Ishikawa (cell line): Measurements from ENCODE around the gene MYO5C.

ENCODE experiments used
- CEBPB ChIP-seq: IDR thresholded peaks from 2 replicates; pipeline ENCODE4 v1.6.1; 2012
- CREB1 ChIP-seq: IDR thresholded peaks from 2 replicates; pipeline ENCODE4 v1.6.1; 2012; ENCODE audit warnings: low read depth
- EGR1 ChIP-seq: IDR thresholded peaks from 2 replicates; pipeline ENCODE4 v1.6.1; 2012
- EP300 ChIP-seq: IDR thresholded peaks from 2 replicates; pipeline ENCODE4 v1.6.1; 2012; ENCODE audit warnings: borderline replicate concordance
- FOXM1 ChIP-seq: IDR thresholded peaks from 2 replicates; pipeline ENCODE4 v1.6.1; 2012; ENCODE audit warnings: low read depth, borderline replicate concordance
- MAX ChIP-seq: IDR thresholded peaks from 2 replicates; pipeline ENCODE4 v1.6.1; 2012
- NFIC ChIP-seq: IDR thresholded peaks from 2 replicates; pipeline ENCODE4 v1.6.1; 2012
- RAD21 ChIP-seq: IDR thresholded peaks from 2 replicates; pipeline ENCODE4 v1.6.1; 2012; ENCODE audit warnings: low read depth
- REST ChIP-seq: IDR thresholded peaks from 2 replicates; pipeline ENCODE4 v1.6.1; 2012; ENCODE audit warnings: low read depth, mild to moderate bottlenecking
- TAF1 ChIP-seq: IDR thresholded peaks from 2 replicates; pipeline ENCODE4 v1.6.1; 2012; ENCODE audit warnings: low read depth, mild to moderate bottlenecking
- TCF12 ChIP-seq: IDR thresholded peaks from 2 replicates; pipeline ENCODE4 v1.6.1; 2012; ENCODE audit warnings: low read depth
- TEAD4 ChIP-seq: IDR thresholded peaks from 2 replicates; pipeline ENCODE4 v1.6.1; 2012
- USF1 ChIP-seq: IDR thresholded peaks from 2 replicates; pipeline ENCODE4 v1.6.1; 2012
- YY1 ChIP-seq: IDR thresholded peaks from 2 replicates; pipeline ENCODE4 v1.6.1; 2012; ENCODE audit warnings: low read depth
- ZBTB7A ChIP-seq: IDR thresholded peaks from 2 replicates; pipeline ENCODE4 v1.6.1; 2012; ENCODE audit warnings: low read depth

Gene MYO5C

GRCh38 chr15:52340093-52340492, 44.5 kb upstream of the MYO5C start:
- TF ChIP-seq TEAD4 (no peak), MAX (no peak), TCF12 (no peak)

- TF ChIP-seq EGR1: no peak
- TF ChIP-seq REST: no peak
- no peak for TF ChIP-seq CEBPB
- TF ChIP-seq MAX: no peak
- no peak for TF ChIP-seq YY1
Observed at GRCh38 chr15:52338891-52339290, 43.3 kb upstream of the MYO5C start.

GRCh38 chr15:52338058-52338457, 42.5 kb upstream of the MYO5C start:
- TF ChIP-seq TEAD4: no peak
- TF ChIP-seq TAF1: no peak
- no peak for TF ChIP-seq FOXM1
- no peak for TF ChIP-seq MAX
- TF ChIP-seq EP300: no peak
- TF ChIP-seq TCF12: no peak

- TF ChIP-seq EGR1 (no peak), EP300 (no peak), TEAD4 (no peak), CEBPB (no peak), RAD21 (no peak), TCF12 (no peak), ZBTB7A (no peak), YY1 (no peak), REST (no peak)
Observed at GRCh38 chr15:52337198-52337853, 41.7 kb upstream of the MYO5C start.

GRCh38 chr15:52336529-52336928, 40.9 kb upstream of the MYO5C start:
- TF ChIP-seq RAD21 (peak; percentile 12; the same call in 1 of the 2 replicates), TAF1 (no peak)

- TF ChIP-seq TEAD4 (no peak), MAX (no peak), CEBPB (no peak), EGR1 (no peak), REST (no peak), USF1 (no peak), YY1 (no peak), ZBTB7A (no peak), EP300 (no peak), FOXM1 (no peak), RAD21 (no peak), TAF1 (no peak), NFIC (no peak), CREB1 (no peak), TCF12 (no peak)
Observed at GRCh38 chr15:52334491-52335160, 39.0 kb upstream of the MYO5C start.
